Stimulated activated CD4-positive, alpha-beta T cell treated with anti-CD3 and anti-CD28 coated beads, TNF-alpha, amount 100 ng/mL, for 24 hours (primary cell): Measurements from ENCODE around the gene DDA1.
"Not testable (repeated sequence)": the region's sequence is repeated elsewhere in the genome, so short reads cannot be mapped to it uniquely, and the experiment has no call there.

Experiments
- DNase-seq, 3 experiments: peaks; one replicate each; pipeline ENCODE4 v3.0.0-alpha.2; 2020; ENCODE audit warnings: low read depth in 3 of 3

Gene DDA1

DNA sequence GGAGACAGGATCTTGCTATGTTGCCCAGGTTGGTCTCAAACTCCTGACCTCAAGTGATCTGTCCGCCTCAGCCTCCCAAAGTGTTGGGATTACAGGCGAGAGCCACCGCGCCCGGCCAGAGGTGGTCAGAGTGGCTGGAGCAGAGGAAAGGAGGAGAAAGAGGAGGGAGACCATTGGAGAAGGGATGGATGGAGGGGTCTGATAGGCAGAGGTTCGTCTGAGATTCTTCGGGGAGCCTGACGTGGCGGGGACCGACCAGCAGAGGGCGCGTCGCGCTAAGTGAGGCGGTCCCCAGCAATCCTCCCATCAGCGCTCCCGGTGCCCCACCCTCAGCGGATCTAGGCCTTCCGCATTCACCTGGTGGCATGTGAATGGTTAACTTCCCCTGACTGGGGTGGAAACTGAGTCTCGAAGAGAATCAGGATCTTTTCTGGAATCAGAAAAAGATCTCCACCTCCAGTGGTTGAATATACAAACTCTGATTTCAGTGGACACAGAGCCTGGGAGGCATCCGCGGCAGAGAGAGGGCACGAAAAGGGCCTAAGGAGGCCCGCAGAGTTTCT is 36.8 kb downstream of the DDA1 start:
- DNase-seq: peak; percentile 62 to 78 (median 62)

DNA sequence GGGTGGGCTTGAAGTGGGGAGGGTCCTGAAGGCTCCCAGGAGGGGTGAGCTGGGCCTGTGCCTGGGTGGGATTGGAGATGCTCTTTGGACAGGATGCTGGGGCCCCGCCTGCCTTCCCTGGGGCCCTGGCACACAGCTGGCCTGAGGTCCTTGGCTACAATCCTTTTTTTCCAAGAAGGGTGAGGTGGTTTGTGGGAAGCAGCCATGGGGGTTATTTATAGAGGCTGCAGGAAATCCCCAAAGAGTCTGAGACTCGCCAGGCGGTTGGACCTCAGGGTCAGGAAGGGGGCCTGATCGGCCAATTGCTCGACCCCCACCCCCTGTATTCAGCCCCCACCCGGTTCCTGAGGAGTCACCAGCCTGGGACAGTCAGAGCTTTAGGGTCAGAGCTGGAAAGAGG is 38.0 kb downstream of the DDA1 start:
- DNase-seq: no peak

DNA sequence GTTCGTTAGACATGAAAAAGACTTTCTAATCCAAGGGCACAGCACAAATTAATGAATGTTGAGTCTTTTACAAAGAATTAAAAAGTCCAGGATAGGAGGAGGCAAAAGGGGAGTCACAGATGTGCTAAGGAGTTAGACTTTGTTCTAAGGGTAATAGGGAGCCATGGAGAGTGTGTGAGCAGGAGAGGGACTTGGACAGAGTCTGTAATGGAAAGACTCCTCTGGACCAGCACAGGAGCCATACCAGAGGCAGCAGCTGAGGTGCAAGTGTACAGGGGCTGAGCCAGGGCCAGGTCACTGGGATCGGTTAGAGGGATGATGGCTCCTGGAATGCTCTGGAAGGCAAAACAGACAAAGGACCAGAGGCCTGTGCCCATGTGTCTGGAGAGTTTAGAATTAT is 38.5 kb downstream of the DDA1 start:
- DNase-seq: no peak

DNA sequence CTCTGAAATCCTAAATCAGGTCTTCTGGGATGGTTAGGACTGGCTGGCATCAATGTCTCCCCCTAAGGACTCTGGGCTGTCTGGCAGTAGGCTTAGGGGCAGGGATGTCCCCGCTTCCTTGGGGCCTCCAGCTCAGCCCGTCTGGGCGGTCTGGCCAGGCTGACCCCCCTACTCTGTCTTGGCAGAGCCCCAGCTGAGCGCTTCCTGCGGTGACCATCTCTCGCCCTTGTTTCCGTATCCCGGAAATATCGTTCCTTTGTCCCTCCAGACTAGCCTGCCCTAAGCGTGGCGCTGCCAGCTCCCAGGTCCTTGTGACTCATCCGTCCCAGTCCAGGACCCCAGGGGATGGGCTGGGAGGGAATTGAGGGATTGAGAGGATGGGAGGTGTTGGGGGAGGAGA is 39.3 kb downstream of the DDA1 start:
- DNase-seq: no peak

DNA sequence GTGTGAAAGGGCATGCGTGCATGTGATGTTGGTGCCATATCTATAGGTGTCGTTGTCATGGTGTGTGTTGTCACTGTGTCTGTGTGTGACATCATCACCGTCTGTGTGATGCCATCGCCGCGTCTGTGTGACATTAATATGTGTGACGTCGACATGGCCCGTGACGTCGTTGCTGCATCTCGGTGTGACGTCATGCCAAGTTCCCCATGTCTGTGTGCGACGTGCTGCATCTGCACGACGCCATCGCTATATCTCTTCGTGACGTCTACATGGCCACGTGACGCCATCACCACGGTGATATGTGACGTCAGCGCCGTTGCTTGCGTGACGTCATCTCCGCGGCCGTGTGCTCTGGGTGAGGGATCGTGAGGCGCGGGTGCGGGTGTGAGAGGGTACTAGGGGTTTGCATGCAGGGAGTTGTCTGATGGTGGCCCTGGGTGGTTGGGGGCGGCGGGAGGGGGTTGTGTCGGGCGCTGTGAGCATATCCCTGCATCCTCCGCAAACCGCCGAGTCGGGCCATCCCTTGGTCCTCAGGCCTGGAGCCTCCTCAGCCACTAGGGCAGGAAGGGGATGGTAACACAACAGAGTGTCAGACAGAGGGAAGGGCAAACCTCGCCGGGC is 42.6 kb downstream of the DDA1 start:
- DNase-seq: no peak

DNA sequence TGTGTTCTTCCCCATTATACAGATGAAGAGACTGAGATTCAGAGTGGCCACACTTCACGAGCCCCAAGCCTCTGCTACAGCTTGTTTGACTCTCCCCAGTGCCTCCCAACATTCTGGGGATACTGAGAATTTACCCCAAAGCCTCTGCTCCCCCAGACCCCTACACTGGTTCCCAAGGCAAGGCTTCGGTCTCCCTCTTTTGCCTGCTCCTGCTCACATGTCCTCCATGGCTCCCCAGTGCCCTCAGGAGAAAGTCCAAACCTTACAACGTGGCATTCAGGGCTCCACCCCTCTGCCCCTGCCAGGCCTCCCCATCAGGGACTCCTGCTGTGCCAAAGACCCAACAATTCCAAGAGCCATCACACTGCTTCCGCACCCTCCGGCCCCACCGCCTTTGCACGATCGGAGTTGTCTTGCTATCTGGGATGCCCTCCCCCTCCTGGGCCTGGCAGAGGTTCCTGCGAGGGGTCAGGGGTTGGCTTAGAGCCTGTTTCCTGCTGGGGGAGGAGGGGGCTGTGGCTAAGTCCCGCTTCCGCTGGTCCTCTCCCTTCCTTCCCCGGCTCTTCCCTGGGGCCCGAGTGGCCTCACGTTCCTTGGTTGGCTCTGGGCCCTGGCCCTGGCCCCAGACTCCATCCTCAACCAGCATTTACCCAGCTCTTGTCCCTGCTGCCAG is 43.4 kb downstream of the DDA1 start:
- DNase-seq: no peak

DNA sequence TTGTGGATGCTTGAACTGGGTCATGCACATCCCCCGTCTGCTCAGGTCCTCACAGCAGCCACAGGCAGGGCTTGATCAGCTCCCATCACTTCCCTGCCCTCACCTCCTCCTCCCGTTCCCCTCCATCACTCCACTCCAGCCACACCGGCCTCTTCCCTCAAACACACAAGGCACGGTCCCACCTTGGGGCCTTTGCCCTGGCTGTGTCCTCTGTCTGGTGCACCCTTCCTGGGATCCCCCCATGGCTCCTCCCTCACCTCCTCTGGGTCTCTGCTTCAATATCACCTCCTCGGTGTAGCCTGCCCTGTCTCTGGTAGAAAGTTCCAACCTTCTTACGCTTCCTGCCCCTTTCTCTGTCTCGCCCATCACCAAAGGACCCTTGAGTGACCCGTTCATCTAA is 44.0 kb downstream of the DDA1 start:
- DNase-seq: no peak

DNA sequence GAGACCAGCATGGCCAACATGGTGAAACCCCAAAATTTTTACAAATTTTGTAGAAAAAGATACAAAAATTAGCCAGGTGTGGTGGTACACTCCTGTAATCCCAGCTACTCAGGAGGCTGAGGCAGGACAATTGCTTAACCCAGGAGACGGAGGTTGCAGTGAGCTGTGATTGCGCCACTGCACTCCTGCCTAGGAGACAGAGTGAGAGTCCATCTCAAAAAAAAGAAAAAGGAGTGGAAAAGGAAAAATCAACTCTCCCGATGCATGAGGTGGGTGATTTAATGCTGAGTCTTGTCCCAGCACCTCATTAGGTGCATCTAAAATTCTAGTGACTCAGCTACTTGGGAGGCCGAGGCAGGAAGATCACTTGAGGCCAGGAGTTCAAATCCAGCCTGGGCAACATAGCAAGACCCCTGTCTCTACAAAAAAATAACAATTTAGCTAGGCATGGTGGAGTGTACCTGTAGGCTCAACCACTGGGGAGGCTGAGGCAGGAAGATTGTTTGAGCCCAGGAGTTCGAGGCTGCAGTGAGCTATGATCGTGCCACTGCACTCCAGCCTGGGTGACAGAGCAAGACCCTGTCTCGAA is 47.8 kb downstream of the DDA1 start:
- DNase-seq: no peak

DNA sequence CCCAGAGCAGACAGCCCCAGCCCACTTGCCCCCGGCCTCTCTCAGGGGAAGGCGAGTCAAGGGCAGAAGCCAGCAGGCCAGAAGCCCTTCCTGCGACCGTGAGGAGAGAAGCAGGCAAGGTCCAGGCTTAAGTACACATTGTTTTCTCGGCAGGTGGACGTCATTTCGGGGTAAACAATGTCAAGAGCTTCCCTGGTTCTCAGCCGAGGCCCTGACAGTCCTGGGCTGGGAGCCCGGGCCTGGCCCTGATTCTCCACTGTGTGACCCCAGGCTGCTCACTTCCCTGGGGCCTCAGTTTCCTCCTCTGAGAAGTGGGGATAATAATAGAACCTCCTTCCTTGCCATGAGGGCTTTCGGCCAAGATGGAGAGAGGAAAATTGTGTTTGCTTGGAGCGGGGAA is 48.4 kb downstream of the DDA1 start:
- DNase-seq: no peak

DNA sequence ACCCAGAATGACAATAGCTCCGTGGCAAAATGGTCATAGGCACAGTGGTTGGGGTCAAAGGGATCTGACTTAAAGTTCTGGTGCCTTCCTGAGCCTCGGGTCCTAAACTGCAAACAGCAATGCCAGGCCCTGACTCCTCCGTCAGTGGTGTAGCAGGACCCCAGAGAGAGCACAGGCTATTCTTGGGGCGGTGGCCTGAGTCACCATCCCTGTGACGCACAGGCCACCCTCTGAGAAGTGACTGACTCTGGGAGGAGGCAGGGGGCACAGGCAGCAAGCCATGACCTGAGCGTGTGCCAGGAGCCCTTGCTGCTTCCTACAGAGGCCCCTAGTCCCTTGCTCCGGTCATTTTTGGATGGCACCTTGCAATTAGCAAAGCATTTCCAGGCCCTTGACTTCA is 49.0 kb downstream of the DDA1 start:
- DNase-seq: no peak

DNA sequence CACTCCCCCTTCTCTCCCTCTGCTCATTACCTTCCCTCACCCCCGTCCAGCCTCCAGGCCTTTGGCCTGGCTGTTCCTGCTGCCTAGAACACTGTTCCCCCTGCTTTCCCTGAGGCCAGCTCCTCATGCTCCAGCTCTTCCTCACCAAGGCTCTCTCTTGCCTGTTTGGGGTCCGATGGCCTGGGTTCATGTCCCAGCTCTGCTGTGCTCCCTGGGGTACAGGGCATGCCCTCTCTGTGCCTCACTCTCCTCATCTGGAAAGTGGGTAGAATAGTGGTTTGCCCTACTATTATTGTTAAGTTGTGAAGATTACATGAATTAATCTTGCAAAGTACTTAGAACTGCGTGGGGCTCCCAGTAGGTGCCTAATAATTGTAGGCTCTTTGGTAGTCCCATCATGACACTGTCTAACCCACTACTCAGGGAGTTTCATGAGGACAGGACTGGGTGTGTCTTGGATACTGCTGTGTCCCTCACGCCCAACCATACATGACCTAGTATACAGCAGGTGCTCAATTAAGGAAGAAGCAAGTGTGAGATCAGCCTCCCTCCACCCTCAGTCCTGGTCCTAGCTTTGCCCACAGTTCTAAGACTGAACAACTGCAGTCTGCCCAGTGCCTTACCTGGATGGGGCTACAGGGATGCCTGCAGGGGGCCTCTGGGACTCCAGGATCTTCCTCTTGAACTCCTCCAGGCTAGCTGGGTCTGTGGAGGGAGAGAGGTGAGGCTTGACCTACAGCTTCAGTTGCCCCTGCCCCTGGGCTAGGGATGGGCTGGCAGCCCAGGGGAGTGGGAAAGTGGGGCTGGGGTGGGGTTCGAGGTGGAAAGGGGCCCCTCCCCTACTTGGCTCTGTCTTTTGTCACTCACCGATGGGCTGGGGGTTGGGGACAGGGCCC is 50.8 kb downstream of the DDA1 start:
- DNase-seq: no peak

DNA sequence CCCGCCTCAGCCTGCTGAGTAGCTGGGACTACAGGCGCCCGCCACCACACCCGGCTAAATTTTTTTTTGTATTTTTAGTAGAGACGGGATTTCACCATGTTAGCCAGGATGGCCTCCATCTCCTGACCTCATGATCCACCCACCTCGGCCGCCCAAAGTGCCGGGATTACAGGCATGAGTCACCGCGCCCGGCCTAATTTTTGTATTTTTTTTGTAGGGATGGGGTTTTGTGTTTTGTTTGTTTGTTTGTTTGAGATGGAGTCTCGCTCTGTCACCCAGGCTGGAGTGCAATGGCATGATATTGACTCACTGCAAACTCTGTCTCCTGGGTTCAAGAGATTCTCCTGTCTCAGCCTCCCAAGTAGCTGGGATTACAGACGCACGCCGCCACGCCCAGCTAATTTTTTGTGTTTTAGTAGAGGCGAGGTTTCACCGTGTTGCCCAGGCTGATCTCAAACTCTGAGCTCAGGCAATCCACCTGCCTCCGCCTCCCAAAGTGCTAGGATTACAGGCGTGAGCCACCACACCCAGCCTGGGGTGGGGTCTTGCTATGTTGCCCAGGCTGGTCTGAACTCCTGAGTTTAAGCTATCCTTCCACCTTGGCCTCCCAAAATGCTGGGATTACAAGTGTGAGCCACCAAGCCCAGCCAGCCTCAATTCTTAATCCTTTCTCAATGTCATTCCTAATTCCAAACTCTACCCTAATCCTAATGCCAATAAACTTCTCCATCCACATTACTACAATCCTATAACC is 54.7 kb downstream of the DDA1 start:
- DNase-seq: not testable (repeated sequence)

DNA sequence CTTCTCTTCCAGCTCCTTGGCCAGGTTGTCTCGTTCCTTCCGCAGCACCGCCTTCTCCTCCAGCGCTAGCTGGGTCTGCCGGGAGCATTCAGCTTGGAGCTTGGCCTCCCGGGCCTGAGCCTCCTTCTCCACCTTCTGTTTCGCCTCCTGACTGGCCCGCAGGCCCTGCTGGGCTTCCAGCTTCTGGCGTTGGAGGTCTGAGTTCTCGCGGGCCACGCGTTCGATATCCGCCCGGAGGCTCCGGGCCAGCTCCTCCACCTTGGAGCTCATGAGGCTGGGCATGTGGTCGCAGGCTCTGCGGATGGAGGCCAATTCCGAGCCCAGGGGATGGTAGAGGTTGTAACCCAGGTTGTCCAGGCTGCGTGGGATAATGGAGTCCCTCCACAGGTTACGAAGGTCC is 56.0 kb downstream of the DDA1 start:
- DNase-seq: no peak

DNA sequence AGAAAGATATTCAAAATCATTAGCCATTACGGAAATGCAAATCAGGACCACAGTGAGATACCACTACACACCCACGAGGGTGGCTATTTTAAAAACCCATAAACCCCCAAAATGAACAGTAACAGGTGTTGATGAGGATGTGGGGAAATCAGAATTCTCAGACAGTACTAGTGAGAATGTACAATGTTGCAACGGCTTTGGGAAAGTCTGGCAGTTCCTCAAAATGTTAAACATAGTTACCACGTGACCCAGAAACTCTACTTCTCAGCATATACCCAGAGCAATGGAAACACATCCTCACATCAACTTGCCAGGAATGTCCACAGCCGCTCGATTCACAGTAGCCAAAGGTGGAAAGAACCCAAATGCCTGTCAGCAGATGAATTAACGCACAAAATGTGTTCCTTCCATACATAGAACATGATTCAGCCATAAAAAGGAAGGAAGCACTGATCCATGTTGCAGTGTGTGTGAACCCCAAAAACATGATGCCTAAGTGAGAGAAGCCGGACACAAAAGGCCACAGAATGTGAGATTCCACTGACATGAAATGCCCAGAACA is 60.7 kb downstream of the DDA1 start:
- no peak for DNase-seq
